RKO (cell line): Measurements from ENCODE around the gene FIBCD1.
A peak's percentile ranks its signal among the peaks of the same experiment; 100 is the strongest.

Experiments
- DNase-seq: peaks from one replicate; pipeline ENCODE4 v3.0.0-alpha.2; 2016; ENCODE audit warnings: low spot score

The FIBCD1 gene

DNA sequence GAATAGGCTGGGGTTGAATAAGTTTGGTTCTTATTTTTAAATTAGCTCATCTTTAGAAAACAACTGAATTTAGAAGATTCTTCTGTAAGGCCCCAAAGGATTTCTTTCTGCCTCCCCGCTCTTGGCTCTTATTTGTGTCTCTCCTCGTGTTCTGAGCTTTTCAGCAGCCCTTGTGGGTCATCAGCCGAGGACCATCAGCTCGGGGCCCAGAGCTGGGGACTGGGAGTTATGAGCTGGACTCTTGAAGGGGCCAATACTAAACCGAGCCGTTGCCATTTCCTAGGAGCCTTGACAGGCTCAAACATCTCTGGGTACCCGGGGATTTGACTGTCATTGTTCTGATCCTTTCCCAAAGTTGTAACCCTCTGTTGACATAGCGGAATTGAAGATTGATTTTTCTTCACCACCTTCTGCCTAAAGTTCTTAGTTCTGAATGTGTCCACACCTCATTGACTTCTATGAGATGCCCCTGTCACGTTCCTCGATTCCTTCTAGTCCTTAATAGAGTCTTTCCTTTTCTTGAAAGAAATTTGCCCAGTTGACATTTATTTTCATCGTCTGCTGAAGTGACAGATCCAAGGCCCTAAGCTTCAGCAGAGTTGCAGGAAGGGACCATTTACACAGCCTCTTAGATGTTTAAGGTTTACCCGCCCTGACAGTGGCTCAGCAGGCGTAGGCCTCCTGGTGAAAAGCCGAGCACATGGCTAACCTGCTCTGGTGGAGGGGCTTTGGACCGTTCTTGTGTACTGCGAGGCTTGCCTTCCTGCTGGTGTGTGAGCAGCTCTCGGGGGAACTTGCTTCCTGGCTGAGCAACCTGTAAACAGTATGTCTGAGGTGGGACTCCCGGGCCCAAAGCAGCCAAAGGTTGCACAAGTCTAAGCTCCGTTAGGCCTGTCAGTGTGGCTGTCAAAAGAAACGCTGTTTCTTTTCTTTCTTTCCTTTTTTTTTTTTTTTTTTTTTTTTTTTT, 80.0 kb downstream of the FIBCD1 start:
- no peak for DNase-seq

DNA sequence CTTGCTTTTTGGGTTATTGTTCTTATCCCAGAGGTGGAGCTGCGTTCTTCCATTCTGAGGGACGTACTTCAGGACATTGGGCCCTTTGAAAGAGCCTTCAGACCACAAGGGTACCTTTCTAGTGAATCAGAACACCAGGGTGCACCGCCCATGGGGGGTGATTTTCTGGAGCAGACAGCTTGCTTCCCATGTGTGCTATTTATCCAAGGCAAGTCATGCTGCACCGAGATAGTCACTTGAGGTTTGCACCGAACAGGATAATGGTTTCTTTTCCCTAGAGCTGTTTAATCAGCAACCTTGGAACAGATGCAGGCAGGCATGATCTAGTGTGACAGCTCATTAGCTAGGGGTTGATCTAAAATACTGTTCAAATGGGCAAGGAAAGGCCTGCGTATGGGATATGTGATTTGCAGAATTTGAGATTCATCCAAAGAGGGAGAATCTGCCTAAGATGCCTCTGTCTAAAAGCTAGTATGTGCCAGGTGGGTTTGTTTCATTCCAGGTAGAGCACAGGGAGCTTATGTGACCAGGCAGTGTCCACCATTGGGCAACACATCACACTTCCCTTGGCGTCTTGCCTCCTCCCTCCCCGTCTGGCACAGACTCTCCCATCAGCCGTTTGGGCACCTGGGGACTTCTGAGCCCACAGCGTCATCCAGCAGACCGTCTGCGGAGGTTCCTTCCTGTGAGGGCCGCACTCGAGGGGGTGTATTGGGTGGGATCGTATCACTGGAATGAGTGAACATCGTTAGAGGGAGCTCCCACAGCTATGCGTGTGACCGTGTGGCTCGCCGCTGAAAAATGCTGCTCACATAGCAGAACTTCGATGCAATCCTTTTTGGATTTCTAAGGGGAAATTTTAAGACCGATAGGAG, 80.9 kb downstream of the FIBCD1 start:
- DNase-seq = peak; percentile 30

DNA sequence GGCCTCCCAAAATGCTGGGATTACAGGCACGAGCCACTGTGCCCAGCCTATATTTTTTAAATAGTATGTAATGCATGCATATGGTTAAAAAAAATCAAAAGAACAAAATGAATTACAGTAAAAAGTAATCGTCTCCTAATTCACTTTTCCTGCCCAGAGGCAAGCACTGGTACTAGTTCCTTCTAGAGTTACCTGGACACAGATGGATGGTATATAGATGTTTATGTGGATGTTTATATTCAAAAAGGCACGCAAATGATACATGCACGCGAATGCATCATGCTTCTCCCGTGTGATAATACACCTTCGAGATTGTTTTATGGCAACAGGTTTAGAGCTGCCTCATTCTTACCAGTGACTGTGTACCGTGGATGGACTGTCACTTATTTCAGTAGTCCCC, 82.6 kb downstream of the FIBCD1 start:
- DNase-seq = no peak

DNA sequence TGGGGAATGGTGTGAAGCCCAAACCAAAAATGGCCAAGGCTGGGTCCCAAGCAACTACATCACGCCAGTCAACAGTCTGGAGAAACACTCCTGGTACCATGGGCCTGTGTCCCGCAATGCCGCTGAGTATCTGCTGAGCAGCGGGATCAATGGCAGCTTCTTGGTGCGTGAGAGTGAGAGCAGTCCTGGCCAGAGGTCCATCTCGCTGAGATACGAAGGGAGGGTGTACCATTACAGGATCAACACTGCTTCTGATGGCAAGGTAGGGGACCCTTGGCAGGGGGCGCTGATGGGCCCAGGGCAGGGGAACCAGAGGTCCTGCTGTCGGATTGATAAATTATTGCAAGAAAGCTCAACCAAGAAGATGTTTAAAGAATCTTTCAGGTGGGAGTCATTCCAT, 84.2 kb downstream of the FIBCD1 start:
- no peak for DNase-seq

GRCh38 chr9:130854092-130854491, 85.0 kb downstream of the FIBCD1 start:
- DNase-seq = no peak

DNA sequence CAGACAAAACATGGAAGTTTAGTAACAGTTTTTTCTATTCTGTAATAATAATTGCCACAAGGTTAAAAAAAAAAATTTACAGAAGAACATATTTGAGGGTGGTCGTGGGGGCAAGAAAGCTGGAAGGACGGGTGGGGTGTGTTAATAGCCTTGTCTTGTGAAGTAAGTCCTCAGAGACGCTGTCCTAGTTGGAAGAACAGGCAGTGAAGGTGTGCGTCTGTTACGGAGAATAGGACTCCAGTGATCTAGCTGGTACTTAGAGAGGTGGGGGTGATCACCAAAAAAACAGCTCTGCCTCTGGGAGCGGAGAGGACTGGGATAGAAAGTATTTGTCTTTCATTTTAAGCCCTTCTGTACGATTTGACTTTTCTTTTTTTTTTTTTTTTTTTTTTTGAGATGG, 86.2 kb downstream of the FIBCD1 start:
- DNase-seq = no peak
